GM21367 (cell line): ENCODE measurements around the gene SLC46A2.

ENCODE experiments used
- ATAC-seq: cut with Tn5 transposase; IDR thresholded peaks from one replicate; pipeline ENCODE4 v1.9.1; 2021; ENCODE audit not compliant: unreplicated experiment

SLC46A2 gene

DNA sequence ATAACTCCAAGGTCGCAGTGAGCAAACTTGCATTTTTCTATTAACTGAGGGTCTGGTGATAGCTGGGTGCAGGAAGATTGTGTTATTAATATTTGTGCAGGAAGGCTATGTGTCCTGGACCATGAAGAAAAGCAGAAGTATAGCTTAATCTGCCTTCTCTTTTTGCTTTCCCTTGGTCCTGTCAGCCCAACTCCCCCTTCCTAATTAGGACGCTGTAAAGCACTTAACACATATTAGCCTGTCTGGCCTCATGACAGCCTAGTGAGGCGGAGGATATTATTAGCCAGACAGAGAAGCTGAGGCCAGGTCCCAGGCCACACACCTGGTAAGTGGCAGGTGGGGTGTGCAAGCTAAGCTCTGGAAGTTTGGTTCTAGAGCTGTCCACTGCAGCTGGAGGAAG lies 29.5 kb downstream of the SLC46A2 start:
- no peak for ATAC-seq

DNA sequence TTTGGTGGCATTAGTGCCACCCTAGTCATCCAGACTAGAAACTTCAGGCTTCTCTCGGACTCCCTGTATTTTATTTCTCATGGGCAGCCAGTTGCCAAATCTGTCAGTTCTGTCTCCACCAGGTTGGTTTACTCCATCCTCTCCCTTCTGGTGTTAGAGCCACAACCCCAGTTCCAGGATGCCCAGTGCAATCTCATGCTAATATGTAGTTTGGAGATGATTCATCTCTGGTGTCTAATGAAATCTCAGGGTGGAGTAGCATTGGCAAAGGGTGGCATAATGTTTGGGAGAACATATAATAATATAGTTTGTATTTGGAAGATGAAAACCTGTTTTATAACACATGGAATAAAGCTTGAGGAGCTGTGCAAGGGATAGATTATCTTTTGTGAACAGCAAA lies 30.2 kb downstream of the SLC46A2 start:
- ATAC-seq = no peak

DNA sequence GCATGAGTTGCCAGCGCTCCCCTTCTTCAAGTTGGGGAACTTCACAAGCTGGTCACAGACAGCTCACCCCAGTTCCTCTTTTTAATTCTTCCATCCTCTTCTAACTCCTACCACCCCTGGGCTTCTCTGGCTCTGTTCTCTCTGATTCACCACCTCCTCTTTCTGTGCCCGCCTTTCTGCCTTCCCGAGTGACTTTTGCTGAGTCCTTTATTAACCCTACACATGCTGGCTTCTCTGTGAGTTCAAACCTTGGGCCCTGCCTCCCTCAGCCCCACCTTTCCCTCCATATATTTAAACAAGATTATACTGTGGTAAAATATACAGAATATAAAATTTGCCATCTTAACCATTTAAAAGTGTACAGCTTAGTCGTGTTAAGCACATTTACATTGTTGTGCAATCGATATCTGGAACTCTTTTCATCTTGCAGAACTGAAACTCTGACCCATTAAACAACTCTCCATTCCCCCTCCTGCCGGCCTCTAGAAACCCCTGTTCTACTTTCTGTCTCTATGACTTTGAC lies 32.0 kb downstream of the SLC46A2 start:
- ATAC-seq = peak; percentile 50

DNA sequence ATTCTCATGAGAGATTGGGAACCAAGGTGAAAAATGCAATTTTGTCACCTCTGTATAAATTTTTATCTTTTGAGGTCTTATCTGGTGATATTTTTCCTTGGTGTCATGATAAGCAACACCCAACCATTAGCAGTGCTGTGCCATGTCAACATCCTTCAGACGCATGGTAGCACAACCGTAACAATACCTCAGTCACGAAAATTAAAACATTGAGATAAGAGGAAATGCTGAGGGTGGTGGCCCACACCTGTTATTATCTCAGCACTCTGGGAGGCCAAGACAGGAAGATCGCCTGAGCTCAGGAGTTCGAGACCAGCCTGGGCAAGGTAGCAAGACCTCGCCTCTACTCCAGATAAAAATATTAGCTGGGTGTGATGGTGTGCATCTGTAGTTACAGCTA lies 32.7 kb downstream of the SLC46A2 start:
- ATAC-seq = no peak

DNA sequence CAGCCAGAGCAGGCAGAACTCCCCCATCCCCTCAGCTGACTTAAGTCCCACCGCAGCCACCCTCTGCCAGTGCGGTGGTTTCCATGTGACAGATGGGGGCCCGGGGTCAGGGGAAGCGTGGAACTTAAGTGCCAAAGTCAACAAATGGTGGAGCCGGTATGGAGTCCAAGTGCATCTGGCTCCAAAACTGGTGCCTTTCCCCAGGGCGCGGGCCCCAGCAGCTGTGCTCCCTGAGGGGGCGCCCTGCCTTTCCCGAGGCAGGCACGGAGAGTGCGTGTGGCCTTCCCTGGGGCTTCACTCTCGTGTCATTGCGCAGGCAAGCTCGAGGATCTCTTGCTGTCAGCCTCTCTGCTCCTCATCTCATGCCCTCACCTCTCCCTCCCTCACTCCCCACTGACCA lies 33.8 kb downstream of the SLC46A2 start:
- no peak for ATAC-seq

DNA sequence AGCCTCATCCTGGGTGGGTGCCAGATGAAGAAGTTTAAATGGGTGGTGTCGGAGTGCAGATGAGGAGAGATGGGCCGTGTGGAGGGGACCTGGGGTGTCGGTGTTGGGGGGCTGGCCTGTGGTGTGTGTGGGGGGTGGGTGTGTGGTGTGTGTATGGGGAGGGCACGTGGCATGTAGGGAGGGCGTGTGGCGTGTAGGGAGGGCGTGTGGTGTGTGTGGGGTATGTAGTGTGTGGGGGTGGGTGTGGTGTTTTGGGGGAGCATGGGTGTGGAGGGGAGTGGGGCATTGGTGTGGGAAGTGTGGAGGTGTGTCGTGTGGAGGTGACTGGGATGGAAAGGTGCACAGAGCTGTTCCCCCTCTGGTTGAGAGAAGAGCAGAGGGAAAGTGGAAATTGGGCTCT lies 34.5 kb downstream of the SLC46A2 start:
- no peak for ATAC-seq

DNA sequence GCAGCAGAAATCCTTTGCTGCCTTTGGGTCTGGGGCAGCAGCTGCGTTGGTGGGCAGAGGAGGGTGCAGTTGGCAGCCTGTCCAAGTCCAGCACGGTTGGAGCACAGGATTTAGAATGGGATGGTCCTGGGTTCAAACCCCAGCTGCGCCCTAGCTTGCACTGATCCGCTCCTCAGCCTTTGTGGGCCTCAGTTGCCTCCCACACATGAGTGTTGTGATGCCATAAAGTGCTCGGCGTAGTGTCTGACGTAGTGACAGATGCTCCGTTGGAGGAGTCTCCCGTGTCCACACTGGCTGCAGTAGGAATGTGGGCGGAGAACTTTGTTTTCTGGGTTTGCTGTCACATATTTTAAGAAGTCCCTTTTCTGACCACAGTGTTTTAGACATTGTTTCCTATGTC lies 36.0 kb downstream of the SLC46A2 start:
- ATAC-seq = no peak

DNA sequence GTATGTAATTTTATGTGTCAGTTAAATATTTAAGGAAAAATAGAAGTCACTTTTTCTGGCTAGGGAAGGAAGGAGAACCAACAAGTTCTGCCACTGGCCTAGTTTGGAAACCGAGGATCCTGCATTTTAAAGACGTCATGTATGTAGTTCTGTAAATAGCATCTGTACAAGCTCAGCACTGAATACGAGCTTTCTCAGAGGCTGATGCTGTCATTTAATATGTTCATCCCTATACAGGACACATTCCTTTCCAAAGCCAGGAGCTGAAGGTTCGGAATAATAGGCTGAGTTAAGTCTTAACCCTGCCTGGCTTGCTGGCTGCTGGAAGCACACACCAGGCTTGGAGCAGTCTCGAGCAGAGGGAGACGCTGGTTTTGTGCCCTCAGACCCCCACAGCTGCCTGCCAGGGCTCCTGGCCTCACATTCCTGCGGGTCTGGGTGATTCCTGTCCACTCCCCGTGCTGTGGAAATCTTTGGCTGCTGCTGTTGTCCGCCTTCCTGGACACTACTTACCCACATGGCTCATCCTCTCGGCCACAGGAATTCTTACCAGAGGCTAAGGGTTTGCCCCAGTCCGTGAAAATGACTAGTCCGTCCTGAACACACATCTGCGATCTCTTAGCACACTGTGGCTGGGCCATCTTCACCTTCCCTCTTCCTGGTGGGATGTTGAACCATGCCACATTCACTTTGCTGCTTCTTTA lies 36.6 kb downstream of the SLC46A2 start:
- no peak for ATAC-seq

DNA sequence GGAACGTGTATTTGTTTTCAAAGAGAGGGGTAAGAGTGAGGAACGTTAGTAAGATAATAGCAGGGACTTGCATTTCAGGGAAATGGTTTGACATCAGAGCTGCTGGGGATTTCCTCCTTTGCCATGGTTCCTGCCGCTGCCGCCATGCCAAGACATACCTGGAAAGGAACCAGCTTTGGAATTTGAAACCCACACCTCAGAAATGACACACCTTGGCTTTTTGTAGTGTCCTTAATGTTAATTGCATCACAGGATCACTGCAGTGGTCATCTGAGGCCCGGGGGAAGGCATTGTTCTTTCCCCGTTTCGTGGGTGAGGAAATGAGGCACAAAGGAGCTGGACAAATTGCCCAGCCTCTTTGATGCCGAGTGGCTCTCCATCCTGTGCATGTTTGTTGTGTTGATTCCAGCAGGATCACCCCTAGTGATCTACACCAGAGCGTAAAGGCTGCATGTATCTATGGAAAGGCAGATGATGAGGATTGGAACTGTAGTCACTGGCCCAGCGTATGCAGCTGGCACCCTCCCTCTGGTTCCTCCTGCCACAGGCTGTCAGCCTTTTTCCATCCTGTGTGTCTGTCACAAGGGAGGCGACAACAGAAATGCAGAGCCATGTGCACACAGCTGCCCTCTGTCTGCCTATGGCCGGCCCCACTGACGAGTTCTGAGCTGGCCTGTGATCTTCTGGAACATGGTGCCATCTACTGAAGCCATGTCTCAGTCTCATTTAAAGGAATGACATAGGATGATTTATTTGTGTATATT lies 37.8 kb downstream of the SLC46A2 start:
- no peak for ATAC-seq

DNA sequence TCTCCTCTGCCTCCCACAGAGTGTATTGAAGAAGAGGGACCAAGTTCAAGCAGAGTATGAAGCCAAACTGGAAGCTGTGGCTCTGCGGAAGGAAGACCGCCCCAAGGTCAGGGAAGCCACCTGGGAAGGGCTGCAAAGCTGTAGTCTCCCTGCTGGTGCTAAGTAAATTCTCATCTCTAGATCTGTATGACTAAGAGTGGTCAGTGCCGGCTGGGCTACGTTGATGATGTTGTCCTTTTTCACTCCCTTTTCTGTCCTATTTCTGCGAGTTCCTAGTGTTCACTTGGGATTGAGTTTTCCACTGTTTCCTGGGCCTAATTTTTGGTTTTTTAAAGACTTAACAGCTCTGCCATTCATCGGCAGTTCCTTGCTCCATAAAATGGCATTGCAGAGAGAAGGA lies 39.8 kb downstream of the SLC46A2 start:
- ATAC-seq = no peak

DNA sequence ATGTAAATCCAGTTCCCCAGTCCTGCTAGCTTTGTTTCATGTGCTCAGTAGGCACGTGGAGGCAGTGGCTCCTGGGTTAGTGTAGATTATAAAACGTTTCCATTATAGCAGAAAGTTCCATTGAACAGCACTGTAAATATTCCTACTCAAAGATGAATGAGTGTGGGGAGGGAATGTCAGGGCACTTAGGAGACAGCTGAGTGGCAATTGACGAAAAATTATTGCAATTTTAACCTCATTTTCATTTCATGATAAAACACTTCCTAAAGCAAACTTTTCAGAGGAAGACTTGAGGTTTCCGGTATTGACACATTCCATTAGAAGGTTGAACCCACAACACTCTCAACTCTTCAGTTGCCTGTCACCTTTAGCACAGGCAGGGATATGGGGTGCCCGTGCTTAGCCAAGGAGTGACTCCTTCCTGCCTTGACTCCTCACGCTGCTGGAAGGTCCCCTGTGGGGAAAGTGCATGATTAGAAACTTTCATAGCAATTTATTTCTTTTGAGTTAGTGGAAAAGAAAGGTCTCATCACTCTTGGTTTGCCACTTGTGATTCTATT lies 41.2 kb downstream of the SLC46A2 start:
- no peak for ATAC-seq

DNA sequence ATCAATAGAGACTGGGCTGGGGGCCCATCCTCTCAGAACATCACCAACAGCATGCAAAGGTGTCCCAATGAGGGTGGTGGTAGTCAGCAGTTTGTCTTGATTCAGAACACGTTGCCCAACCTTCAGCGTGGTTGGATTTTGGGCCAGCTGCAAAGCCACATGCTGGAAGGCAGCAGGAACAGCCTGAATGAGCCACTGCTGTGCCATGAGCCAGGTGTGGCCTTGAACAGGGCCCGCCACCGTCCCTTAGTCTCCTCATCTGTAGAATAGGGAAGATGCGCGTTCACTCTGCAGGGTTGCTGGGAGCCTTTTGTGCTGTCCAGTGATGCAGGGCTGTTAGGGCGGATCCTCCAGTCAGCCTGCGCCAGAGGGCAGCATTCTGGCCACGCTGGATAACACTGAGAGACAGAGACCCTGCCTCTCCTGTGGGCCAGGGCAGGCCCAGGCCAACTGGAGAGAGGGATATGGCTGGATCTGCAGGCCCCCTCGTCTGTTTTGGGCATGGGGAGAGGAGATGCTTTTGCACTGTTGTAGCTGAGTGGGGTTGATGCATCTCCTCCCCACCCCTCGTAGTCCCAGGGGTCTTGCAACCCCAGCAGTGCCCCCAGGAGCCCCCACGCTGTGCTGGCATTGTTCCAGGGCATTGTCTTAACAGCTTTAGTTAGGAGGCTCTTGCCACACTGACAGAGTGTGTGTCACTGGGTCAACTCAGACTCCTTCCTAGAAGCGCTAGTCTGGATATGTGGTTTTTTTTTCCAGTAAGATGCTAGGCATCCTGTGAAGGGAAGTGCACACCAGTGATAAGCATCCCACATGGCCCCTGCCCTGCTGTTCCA lies 42.1 kb downstream of the SLC46A2 start:
- no peak for ATAC-seq

DNA sequence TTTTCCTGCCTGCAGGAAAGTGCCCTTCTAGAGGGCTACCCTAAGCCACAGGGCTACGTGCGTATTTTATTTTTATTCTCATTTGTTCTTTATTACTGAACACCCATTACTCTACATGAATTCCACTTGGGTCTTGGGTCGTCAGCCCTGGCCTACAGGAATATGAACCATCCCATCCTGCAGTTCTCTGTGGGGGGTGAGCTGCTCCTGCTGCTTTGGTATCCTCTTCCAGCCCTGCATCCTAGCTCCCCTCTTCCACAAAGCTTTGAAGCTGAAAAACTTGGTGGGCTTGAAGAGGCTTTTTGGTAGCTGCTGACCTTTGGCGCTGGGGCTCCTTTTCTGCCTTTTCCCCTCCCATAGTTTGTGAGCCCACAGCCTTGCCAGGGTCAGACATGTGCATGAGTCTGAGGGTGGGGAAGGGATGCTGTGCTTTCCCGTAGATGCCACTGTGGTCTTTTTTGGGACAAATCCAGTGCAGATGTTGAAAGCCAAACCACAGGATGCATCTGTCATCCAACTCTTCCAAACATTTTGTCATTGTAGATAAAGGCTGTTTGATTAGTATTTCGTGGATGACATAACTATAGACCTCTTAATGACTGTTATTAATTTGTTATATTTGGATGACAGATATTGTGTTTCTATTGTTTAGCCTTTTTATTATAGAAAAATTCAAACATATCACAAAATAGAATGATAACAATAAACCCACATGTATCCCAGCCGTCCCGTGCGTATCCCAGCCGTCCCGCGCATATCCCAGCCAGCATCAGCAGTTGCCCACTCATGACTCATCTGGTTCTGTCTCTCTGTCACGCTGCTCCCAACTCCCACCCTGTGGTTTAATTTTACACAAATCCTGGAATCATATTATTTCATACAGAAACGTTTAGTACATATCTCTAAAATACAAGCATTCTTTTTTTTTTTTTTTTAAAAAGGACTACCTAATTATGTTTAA lies 43.9 kb downstream of the SLC46A2 start:
- no peak for ATAC-seq

DNA sequence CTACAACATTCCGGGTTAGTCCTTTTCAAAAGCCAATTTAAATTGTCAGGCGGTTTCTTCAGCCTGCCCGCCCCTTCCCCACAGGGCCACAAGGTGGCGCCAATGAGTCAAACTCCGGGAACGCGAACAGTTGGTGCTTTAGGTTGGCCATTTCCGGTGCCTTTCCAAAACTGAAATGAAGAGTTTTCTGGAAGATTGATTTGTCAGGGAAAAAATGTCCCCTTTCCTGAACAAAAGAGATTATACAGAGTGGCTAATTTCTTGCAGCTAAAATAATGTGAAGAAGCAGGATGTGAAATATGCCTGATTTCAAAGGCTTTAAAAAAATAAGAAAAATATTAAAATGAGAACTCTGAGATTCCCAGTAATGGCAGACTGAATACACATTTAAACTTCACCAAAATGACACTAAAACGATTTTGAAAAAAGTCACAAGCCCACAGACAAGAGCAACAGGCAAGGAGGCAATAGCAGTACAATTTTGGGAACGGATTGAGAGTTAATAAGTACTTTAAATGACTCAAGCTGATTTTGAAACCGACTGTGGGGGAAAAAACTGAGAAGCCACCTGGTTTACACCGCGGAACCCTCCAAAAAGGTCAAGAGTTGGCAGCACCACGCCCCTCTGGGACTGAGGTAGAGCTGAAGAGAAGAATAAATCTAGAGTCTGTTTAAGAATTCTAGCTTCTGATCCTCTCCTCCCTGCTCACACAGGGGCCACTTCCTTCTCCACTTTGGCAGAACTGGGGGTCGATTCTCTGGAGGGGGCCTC lies 45.7 kb downstream of the SLC46A2 start:
- ATAC-seq = no peak

DNA sequence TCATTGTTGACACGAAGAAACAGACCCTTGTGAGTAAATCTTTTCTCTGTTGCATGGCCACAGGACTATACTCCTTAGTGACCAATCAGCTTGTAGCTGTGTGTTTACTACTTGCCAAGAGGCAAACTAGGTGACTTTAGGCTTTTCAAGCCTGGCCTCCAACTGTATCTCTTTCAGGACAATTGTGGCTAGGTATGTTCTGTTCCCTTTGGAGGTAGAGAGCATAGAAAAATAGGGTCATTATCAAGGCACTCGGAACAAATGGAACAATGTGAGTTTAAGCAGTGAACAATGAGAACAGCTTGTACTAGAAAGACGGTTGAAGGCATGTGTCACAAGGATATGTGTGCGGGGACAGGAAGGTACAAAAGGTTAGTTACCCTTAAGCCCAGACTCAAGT lies 48.1 kb downstream of the SLC46A2 start:
- ATAC-seq = no peak

DNA sequence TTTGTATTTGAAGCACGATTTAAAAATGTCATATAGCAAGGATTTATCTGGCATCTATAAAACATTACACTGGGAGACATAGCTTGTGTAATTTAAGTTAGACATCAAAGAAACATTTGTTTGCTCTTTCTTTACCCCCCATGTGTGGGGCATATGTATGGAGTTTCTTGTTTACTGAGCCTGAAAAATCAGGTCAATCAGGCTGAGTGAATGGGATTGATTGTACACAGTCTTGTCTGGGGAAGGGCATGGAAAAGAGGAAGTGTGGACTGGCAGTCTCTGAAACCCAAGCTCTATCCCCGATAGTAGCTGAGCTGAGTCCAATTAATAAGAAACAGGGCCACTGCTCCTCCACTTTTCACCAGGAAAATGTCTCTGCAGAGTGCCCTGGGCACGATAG lies 49.4 kb downstream of the SLC46A2 start:
- ATAC-seq = no peak

DNA sequence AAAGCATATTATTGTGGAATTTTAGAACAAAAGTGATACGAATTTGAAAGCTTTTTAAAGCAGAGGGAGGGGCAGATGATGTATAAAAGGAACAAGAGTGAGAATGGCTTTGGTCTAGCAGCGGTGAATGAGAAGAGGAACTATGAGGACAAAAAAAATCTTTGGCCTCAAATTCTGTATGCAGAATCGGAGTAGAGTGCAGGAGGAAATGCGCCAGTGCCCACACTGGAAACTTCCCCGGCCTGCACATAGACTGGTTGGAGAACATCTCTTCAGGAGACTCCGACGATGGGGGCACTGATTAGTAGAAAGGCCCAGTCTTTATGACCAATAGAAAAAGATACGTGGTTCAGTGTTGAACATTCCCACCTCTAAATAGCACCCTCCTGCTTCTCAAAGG lies 51.3 kb downstream of the SLC46A2 start:
- no peak for ATAC-seq

DNA sequence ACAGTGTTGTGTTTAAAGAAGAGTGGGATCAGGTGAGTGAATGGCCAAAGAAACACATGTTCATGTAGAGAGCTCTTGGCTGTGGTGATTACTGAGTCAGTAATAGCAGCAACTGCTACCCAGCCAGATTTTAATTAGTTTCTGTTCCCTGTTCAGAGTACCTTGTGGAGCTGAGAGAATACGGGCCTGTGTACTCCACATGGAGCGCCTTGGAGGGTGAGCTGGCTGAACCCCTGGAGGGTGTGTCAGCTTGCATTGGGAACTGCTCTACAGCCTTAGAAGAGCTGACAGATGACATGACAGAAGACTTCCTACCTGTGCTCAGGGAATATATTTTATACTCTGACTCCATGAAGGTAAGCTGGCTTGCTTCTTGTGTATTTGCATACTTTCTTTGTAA lies 52.3 kb downstream of the SLC46A2 start:
- ATAC-seq = no peak

DNA sequence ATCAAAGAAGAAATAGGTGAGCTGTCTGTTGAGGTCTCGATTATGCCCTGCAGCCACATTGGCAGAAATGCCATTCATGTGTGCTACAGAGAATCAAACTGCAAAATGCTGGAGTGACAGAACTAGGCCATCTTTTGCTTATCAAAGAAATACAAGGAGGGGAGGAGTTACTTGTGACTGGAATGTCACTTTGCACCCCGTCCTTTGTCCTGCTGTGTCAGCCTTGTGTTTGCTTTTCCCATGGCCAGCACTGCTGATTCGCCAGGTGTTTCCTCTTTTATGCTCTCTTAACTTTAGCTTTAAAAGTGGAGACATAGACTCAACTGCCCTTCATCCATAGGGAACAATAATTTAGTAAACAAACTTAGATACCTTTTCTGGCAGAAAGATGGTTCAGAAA lies 54.3 kb downstream of the SLC46A2 start:
- ATAC-seq = no peak
